GM18909 (cell line): Measurements from ENCODE around the gene LYPD6.

Experiments used
- ATAC-seq: cut with Tn5 transposase; IDR thresholded peaks from one replicate; pipeline ENCODE4 v1.9.1; 2021; ENCODE audit warnings: mild to moderate bottlenecking; ENCODE audit not compliant: unreplicated experiment, poor library complexity

LYPD6 gene

GRCh38 chr2:149344105-149344504 lies 13.7 kb downstream of the LYPD6 start:
- ATAC-seq = no peak

GRCh38 chr2:149346272-149346671 lies 15.9 kb downstream of the LYPD6 start:
- no peak for ATAC-seq

- ATAC-seq = no peak
Observed at GRCh38 chr2:149348291-149348690, 17.9 kb downstream of the LYPD6 start.

GRCh38 chr2:149353421-149353820 lies 23.0 kb downstream of the LYPD6 start:
- ATAC-seq = no peak

- no peak for ATAC-seq
Observed at GRCh38 chr2:149355716-149356422, 25.5 kb downstream of the LYPD6 start.

GRCh38 chr2:149357058-149357457 lies 26.7 kb downstream of the LYPD6 start:
- ATAC-seq = no peak

GRCh38 chr2:149360106-149360505 lies 29.7 kb downstream of the LYPD6 start:
- ATAC-seq = no peak

GRCh38 chr2:149363958-149364357 lies 33.6 kb downstream of the LYPD6 start:
- ATAC-seq = no peak

GRCh38 chr2:149364839-149365238 lies 34.5 kb downstream of the LYPD6 start:
- no peak for ATAC-seq

- ATAC-seq = no peak
Observed at GRCh38 chr2:149365931-149366583, 35.7 kb downstream of the LYPD6 start.

GRCh38 chr2:149370061-149370775 lies 39.8 kb downstream of the LYPD6 start:
- ATAC-seq = no peak

- ATAC-seq = no peak
Observed at GRCh38 chr2:149371476-149371875, 41.1 kb downstream of the LYPD6 start.

- ATAC-seq = no peak
Observed at GRCh38 chr2:149375801-149376361, 45.5 kb downstream of the LYPD6 start.

GRCh38 chr2:149380205-149380604 lies 49.8 kb downstream of the LYPD6 start:
- ATAC-seq = no peak

GRCh38 chr2:149383340-149383739 lies 53.0 kb downstream of the LYPD6 start:
- no peak for ATAC-seq

GRCh38 chr2:149385350-149385749 lies 55.0 kb downstream of the LYPD6 start:
- no peak for ATAC-seq

- no peak for ATAC-seq
Observed at GRCh38 chr2:149387411-149387810, 57.0 kb downstream of the LYPD6 start.

GRCh38 chr2:149388120-149388816 lies 57.9 kb downstream of the LYPD6 start:
- no peak for ATAC-seq

GRCh38 chr2:149389506-149390167 lies 59.2 kb downstream of the LYPD6 start:
- ATAC-seq = no peak

GRCh38 chr2:149393614-149394013 lies 63.2 kb downstream of the LYPD6 start:
- ATAC-seq = no peak
